C4-2B (cell line): Measurements from ENCODE around the gene LRRTM1.
A peak's percentile ranks its signal among the peaks of the same experiment; 100 is the strongest.

Source experiments
- H3K27ac ChIP-seq: fragments of 450-650 bp; 2 replicates; pipeline ENCODE4 v1.5.1; 2017
- ZFX ChIP-seq: fragments of 450-650 bp; IDR thresholded peaks from 2 replicates; pipeline ENCODE4 v1.6.1; 2017
- TF ChIP-seq, protein P1 (sequence below): fragments of 450-650 bp; conservative IDR thresholded peaks from 2 replicates; pipeline ENCODE4 v1.5.1; 2017; ENCODE audit warnings: mild to moderate bottlenecking

The LRRTM1 gene

DNA sequence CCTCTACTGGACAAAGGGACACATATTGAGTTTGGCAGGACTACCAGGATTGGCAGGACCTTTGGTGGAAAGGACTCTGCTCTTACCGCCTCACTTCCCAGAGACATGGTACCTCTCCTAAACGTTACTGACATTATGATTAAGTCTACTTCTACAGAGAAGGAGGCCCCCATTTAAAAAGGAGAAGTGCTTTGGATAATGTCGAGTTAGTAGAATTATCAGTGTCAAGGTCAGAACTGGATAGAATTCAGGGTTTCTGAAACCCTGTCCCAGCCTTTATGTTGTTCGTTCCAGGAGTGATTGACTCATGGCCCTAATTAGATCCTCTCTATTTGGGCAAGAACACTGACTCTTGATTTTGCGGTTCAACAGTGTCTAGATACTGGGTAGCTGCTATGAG, 45.8 kb downstream of the LRRTM1 start:
- TF ChIP-seq ZFX, result no peak
- TF ChIP-seq, protein P1, sequence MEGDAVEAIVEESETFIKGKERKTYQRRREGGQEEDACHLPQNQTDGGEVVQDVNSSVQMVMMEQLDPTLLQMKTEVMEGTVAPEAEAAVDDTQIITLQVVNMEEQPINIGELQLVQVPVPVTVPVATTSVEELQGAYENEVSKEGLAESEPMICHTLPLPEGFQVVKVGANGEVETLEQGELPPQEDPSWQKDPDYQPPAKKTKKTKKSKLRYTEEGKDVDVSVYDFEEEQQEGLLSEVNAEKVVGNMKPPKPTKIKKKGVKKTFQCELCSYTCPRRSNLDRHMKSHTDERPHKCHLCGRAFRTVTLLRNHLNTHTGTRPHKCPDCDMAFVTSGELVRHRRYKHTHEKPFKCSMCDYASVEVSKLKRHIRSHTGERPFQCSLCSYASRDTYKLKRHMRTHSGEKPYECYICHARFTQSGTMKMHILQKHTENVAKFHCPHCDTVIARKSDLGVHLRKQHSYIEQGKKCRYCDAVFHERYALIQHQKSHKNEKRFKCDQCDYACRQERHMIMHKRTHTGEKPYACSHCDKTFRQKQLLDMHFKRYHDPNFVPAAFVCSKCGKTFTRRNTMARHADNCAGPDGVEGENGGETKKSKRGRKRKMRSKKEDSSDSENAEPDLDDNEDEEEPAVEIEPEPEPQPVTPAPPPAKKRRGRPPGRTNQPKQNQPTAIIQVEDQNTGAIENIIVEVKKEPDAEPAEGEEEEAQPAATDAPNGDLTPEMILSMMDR, result no peak
- no peak overlapping the region for H3K27ac ChIP-seq

DNA sequence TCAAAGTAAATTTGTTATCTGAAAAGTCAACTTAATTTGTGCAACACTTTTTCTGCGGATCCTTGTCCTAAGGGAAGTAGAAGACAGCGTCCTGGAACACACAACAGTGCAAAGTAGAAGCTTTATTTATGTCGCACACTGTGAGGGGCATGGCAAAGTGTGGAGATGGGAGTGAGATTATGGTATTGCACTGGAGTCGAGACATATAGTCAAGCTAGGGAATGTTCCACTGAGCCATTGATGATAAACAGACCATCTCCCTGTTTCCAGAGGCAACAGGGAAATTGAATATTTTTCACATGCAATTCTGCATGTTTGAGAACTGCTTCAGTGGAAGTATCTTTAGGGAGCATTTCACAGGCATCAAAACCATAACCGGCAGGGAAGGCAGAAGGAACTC, 46.2 kb downstream of the LRRTM1 start:
- TF ChIP-seq ZFX, result no peak
- TF ChIP-seq, protein P1, result no peak
- H3K27ac ChIP-seq, result no peak overlapping the region

DNA sequence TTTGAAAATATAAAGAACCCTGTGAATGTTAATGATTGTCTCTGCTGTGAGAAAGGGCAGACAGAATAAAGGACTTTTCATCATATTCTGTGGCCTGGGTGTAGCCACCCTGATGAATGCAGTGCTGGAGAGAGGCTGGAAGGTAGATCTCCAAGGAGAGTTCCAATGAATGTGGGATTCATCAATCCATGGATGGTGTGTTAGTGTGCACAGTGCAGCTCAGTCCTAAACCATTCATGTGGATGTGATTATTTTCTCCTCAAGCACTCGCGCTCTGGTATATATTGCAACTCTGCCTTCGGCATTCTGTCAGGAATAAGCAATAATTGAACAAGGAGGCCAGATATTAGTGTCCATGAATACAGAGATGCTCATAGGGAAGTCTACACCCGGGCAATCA, 47.1 kb downstream of the LRRTM1 start:
- no peak overlapping the region for H3K27ac ChIP-seq
- TF ChIP-seq ZFX, result no peak
- TF ChIP-seq, protein P1, result no peak

DNA sequence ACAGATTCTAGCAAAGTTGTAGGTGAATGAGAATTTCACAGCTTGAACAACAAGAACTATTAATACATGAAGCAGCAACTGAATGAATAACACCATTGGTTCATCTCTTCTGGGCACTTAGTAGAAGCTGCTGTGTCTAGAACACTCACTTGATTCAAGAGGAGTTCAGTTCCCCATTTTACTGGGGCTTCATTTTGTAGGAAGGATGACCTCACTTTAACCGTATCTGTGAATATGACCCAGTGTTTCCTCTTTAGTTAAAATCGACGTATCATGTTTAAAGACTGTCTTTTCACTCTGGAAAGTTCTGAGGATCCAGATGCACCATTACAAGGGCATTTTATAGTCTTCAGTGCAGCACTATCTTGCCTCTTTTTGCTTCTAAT, 47.8 kb downstream of the LRRTM1 start:
- no peak overlapping the region for H3K27ac ChIP-seq
- TF ChIP-seq, protein P1, result peak; percentile 27
- no peak for TF ChIP-seq ZFX

DNA sequence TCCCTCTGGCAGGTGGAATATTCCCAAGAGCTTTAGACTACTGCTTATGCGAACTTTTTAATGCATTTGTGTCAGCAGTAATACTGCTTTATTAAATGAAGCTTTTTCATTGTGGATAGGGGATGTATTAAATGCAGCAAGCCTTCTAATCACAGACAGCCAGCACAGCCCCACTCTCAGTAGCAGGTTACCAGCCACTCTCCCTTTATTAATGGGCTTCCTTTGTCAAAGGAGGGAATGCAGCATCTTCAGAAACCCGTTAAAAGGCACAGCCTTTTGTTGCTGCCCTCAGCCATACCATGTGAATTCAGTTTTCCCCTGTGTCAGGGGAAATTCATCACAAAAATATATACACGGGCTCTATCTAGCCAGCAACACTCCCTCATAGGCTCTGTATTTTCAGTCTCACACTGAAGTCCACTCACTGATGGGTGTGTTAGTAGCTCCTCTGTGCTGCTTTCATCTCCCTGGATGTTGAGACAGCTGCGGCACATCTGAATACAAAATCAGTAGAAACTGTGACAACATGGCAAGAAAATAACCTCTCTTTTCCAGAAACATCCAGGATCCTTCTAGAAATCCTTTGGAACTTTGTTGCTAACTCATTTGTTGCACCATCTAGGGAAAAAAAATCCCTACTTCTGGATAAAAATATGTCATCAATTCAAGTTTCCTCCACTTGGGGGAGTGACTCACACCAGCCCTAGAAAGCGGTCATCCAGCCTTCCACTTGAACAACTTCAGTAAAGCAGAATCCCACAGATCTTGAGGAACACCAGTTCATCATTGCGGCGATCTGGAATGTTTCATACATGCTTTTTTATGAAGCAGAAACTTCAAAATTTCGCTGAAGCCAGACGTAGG, 48.4 kb downstream of the LRRTM1 start:
- TF ChIP-seq, protein P1, result peak; percentile 56
- TF ChIP-seq ZFX, result no peak
- H3K27ac ChIP-seq, result no peak overlapping the region

DNA sequence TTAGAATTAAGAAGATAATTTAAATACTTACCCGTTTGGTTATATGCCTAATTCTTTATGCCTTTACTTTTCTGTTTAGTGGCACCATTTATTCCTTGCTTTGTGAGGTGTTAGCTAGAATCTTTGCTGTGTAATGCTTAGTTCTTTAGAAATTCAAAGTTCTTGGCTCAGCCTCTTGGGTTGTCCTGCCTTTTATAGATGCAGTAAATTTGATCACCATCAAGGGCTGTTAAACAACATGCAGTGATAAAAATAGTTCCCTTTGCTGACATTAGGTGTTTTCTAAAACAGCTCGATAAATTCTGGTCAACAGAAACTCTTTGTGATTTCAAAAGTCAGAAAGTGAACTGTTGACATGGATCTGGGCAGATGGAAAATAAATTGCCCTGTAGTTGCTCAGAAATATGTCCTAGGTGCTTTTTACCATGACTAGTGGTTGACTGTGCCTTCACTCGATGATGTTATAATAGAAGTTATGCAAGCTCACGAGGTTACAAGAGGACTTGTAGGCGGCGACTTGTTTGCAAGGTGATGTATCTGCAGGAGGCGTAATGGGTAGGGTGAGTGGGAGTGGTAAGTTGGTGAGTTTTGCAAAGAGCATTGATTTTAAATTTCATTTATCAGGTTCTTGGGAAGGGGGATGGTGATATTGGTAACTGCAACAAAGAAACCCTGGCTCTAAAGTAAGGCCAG, 52.1 kb downstream of the LRRTM1 start:
- no peak overlapping the region for H3K27ac ChIP-seq
- TF ChIP-seq ZFX, result no peak
- TF ChIP-seq, protein P1, result no peak
